ENCODE data around the gene MB21D2.

The MB21D2 gene

GRCh38 chr3:192890347-192891335 lies 27.0 kb downstream of the MB21D2 start:
- DNase-seq = no peak

- no peak for DNase-seq
Measured at GRCh38 chr3:192889679-192890078, 28.0 kb downstream of the MB21D2 start.

- DNase-seq = no peak
Measured at GRCh38 chr3:192888190-192888589, 29.5 kb downstream of the MB21D2 start.

- no peak for DNase-seq
Measured at GRCh38 chr3:192887701-192888100, 30.0 kb downstream of the MB21D2 start.

GRCh38 chr3:192887047-192887446 lies 30.6 kb downstream of the MB21D2 start:
- DNase-seq = no peak

- no peak for DNase-seq
Measured at GRCh38 chr3:192884777-192885773, 32.6 kb downstream of the MB21D2 start.

- no peak for DNase-seq
Measured at GRCh38 chr3:192883512-192883911, 34.1 kb downstream of the MB21D2 start.

GRCh38 chr3:192881159-192881786 lies 36.4 kb downstream of the MB21D2 start:
- DNase-seq = no peak

- no peak for DNase-seq
Measured at GRCh38 chr3:192880313-192880712, 37.3 kb downstream of the MB21D2 start.

GRCh38 chr3:192879346-192880031 lies 38.2 kb downstream of the MB21D2 start:
- DNase-seq = no peak

- DNase-seq = no peak
Measured at GRCh38 chr3:192875971-192876565, 41.6 kb downstream of the MB21D2 start.

GRCh38 chr3:192870822-192871221 lies 46.8 kb downstream of the MB21D2 start:
- no peak for DNase-seq

GRCh38 chr3:192869131-192870031 lies 48.3 kb downstream of the MB21D2 start:
- no peak for DNase-seq

GRCh38 chr3:192867645-192868044 lies 50.0 kb downstream of the MB21D2 start:
- no peak for DNase-seq

GRCh38 chr3:192866804-192867203 lies 50.9 kb downstream of the MB21D2 start:
- DNase-seq = no peak

GRCh38 chr3:192864941-192865340 lies 52.7 kb downstream of the MB21D2 start:
- DNase-seq = no peak

GRCh38 chr3:192863091-192863420 lies 54.6 kb downstream of the MB21D2 start:
- no peak for DNase-seq

GRCh38 chr3:192862408-192863090 lies 55.1 kb downstream of the MB21D2 start:
- no peak for DNase-seq

GRCh38 chr3:192861972-192862371 lies 55.7 kb downstream of the MB21D2 start:
- no peak for DNase-seq

GRCh38 chr3:192860454-192860853 lies 57.2 kb downstream of the MB21D2 start:
- DNase-seq = no peak

All from NCI-H446 (cell line).